GM18526 (cell line): Measurements from ENCODE around the gene SYNE2.

Experiments used
- POLR2A ChIP-seq: IDR thresholded peaks from 3 replicates; pipeline ENCODE4 v1.6.1; 2011; ENCODE audit not compliant: insufficient read length; ENCODE audit errors: extremely low read depth

The SYNE2 gene

GRCh38 chr14:64233531-64234190, 380.9 kb downstream of the SYNE2 start:
- no peak for TF ChIP-seq POLR2A

GRCh38 chr14:64234877-64235651, 382.3 kb downstream of the SYNE2 start:
- no peak for TF ChIP-seq POLR2A

GRCh38 chr14:64235652-64236640, 383.1 kb downstream of the SYNE2 start:
- no peak for TF ChIP-seq POLR2A

- TF ChIP-seq POLR2A, result no peak
Measured at GRCh38 chr14:64238049-64238448, 385.2 kb downstream of the SYNE2 start.

- no peak for TF ChIP-seq POLR2A
Measured at GRCh38 chr14:64238631-64239030, 385.8 kb downstream of the SYNE2 start.

- TF ChIP-seq POLR2A, result no peak
Measured at GRCh38 chr14:64244279-64244678, 391.5 kb downstream of the SYNE2 start.

GRCh38 chr14:64245491-64245890, 392.7 kb downstream of the SYNE2 start:
- no peak for TF ChIP-seq POLR2A

- no peak for TF ChIP-seq POLR2A
Measured at GRCh38 chr14:64246688-64247087, 393.9 kb downstream of the SYNE2 start.

GRCh38 chr14:64247195-64247594, 394.4 kb downstream of the SYNE2 start:
- no peak for TF ChIP-seq POLR2A

- TF ChIP-seq POLR2A, result no peak
Measured at GRCh38 chr14:64248689-64249088, 395.9 kb downstream of the SYNE2 start.

- no peak for TF ChIP-seq POLR2A
Measured at GRCh38 chr14:64249363-64249762, 396.6 kb downstream of the SYNE2 start.

- TF ChIP-seq POLR2A, result no peak
Measured at GRCh38 chr14:64253672-64254071, 400.9 kb downstream of the SYNE2 start.

- no peak for TF ChIP-seq POLR2A
Measured at GRCh38 chr14:64255756-64256155, 403.0 kb downstream of the SYNE2 start.

- TF ChIP-seq POLR2A, result no peak
Measured at GRCh38 chr14:64260418-64260817, 407.6 kb downstream of the SYNE2 start.

GRCh38 chr14:64265222-64265621, 412.4 kb downstream of the SYNE2 start:
- TF ChIP-seq POLR2A, result no peak
